NK-92 (cell line): Measurements from ENCODE around the gene PNMT.
"Not testable (repeated sequence)": the region's sequence is repeated elsewhere in the genome, so short reads cannot be mapped to it uniquely, and the experiment has no call there.

Source experiments
- DNase-seq: peaks from one replicate; lab custom pipeline; 2025; ENCODE audit not compliant: unreplicated experiment; lab: John Stamatoyannopoulos, UW

PNMT gene

DNA sequence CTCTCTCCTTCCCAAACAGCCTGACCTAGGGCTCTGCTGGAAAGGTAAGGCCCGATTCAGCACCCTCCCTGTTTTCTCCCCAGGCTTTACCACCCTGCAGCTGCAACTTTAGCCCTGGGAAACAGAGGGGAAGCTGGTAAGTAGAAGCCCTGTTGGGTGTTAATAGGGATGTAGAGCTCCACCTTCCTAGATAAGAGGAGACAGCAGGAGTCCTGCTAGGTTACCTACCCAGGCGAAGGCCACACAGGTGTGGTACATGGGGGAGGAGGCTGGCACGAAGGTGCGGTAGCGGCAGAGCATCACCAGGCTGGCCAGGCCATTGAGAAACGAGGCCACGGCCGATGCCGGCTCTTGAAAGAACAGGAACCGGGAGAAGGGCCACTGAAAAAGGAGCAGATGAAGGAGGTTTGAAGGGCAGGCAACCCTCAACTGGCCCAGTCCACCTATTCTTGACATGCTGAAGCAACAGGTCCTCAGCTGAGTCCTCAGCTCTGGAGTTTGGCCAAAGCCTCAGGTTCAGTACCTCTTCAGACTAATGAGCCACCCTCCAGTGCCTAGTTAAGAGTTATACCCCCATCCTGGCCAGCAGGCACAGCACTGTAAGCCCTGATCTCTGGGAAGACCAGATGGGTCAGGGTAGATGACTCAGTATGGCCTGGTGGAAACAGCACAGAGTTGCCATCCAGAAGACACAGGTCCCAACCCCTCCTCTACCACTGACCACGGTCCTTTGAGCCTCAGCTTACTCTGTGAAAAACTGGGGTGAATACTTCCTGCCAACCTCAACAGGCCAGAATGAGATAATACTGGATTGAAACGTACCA lies 16.3 kb downstream of the PNMT start:
- no peak for DNase-seq

DNA sequence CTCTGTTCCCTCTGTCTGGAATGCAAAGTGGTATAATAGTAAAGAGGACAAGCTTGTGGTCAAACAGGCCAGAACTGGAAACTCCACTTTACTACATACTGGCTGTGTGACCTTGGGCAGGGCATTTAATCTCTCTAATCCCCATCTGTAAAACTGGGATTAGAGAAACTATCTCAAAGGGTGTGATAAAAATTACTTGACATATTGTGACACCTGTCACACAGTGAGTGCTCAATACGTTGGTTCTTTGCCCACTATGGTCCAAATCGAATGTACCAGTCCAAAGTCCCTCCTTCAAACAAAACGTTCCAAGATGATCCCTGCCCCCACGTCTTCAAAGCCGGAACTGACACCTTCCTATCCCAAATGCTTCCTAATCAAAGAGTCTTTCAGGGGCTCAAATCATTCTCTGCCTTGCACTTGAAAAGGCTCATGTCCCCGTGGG lies 18.9 kb downstream of the PNMT start:
- no peak for DNase-seq

DNA sequence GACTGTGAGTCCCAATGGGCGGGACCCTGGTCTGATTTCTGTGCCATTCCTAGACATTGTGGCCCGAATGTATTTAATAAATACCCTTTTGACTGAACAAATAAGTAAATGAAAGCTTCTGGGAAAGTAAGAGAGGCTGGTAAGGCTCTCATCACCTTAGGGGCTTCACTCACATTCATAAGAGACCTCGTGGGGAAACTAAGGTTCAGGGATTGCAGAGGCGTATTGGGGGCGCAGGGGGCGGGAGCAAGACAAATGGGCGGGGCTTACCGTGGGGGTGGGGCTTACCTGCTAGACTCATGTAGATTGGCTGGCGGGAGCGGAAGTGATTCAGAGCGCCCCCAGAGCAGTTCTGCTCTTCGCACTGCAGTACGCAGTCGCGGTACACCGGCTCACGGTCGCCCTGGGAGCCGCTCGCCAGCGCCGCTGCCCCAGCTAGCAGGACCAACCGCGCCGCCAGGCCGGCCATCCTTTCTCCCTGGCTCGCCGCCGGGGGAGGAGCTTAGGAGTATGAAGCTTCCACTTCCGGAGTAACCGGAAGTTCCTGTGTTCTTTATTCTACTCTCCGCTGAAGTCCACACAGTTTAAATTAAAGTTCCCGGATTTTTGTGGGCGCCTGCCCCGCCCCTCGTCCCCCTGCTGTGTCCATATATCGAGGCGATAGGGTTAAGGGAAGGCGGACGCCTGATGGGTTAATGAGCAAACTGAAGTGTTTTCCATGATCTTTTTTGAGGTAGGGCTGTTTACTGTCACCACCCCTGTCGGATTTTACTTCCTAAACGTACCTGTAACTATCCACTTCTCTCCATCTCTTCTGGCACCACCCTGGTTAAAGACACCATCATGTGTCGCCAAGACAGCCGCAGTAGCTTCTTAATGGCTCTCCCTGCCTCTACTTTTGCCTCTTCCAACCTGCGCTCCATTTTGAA lies 19.6 kb downstream of the PNMT start, which contains the start of gene PGAP3:
TSS of gene PGAP3 (minus strand) at position 512 of the 929 bp plus-strand sequence. CDS start at position 469, 43 bp downstream.
- DNase-seq = no peak

DNA sequence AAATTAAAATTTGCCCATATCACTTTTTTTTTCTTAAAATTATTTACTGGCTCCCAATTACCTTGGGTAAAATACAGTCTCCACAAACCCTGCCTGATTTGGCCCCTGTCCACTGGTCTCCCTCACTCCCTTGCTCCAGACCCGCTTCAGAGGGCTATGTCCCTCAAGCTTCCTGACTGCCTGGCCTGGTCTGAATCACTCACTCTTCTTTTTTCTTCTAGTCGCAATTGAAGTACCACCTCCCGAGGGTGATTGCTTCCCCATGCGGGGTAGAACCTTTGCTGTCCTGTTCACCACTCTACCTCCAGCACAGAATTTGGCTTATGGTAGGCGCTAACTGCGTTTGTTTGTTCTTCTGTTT lies 20.2 kb downstream of the PNMT start:
- no peak for DNase-seq

DNA sequence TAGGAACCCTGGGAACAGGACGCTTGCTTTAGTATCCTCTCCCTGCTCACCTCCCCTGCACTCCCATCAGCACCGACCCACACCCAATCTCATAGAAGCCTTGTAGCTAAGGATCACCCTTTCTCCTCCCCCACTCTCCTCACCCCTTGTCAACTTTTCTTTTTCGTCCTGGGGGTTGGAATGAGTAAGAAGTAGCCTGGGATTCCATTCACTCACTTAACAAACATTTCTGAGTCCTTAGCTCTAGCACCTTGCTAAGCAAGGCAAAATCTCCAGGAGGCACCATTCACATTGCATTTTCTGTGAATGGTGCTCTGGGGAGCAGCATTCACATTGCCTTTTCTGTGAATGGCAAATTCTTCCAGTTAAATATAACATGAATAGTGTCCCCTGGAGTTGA lies 20.7 kb downstream of the PNMT start:
- no peak for DNase-seq

DNA sequence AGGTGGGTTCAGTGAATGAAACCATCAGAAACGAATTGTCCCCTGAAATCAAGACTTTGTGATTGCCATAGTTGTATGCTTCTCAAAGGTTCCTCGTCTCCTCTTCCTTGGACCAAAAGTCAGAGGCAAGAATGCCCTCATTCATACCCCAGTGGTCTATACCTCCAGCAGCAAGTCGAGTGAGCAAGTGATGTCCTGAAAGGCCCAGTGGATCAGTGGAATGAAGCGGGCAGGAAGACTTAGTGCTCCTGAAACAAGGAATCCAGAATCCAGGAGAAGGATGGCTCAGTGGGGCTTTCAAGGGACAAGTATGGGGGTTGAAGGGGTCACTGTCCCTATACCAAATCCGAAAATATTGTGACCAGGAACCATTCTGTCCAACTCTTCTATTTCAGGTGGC lies 26.3 kb downstream of the PNMT start:
- DNase-seq = no peak

DNA sequence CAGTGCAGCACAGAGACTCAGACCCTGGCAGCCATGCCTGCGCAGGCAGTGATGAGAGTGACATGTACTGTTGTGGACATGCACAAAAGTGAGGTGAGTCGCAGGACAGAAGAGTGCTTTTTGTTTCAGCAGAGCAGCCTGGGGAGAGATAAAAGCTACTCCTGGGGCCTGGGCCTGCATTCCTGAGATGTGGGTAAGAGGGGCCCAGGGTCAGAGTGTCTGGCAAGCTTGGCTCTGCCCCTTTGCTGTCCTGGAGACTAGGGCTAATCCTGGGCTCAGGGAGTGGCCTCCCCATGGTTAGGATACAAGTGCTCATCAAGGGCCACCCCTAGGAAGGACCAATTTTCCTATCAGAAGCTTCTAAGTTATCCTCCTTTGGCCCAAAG lies 26.8 kb downstream of the PNMT start:
- DNase-seq = no peak

DNA sequence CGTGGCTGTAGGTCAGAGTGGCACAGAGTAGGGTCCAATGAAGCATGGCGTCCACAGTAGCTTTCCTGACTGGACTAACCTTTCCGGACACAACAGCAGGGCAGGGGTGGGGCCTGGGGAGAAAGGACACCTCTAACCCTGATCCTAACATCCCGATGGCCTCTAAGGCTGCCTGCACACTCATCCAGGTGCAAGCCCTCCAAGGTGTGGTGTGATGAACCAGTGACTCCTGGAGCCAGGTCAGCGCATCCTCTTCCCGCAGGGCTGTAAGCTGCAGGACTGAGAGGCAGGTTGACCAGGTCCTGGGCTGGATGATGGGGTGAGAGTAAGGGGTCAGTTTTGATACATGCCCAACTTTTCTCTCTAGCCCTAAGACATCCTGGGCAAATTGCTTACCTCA lies 28.5 kb downstream of the PNMT start:
- no peak for DNase-seq

DNA sequence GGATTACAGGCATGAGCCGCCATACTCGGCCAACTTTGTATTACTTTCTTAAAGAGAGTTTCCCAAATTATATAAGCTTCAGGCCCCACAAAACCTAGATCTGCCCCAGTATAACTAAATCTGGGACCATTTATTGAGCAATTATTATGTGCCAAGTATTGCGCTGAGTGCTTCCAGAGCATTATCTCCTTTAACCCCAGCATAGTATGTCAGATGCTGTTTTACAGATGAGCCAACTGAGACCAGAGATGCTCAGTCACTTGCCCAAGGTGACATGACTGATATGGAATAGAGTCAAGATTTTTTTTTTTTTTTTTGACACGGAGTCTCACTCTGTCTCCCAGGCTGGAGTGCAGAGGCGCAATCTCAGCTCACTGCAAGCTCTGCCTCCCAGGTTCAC lies 29.7 kb downstream of the PNMT start:
- DNase-seq = no peak

DNA sequence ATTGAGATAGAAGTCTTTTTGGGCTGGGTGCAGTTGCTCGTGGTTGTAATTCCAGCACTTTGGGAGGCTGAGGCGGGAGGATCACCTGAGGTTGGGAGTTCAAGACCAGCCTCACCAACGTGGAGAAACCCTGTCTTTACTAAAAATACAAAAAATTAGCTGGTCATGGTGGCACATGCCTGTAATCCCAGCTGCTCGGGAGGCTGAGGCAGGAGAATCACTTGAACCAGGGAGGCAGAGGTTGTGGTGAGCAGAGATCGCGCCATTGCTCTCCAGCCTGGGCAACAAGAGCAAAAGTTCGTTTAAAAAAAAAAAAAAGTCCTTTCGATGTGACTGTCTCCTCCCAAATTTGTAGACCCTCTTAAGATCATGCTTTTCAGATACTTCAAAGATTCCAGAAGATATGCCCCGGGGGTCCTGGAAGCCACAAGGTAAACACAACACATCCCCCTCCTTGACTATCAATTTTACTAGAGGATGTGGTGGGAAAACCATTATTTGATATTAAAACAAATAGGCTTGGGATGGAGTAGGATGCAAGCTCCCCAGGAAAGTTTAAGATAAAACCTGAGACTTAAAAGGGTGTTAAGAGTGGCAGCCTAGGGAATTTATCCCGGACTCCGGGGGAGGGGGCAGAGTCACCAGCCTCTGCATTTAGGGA lies 31.0 kb downstream of the PNMT start:
- DNase-seq = not testable (repeated sequence)

DNA sequence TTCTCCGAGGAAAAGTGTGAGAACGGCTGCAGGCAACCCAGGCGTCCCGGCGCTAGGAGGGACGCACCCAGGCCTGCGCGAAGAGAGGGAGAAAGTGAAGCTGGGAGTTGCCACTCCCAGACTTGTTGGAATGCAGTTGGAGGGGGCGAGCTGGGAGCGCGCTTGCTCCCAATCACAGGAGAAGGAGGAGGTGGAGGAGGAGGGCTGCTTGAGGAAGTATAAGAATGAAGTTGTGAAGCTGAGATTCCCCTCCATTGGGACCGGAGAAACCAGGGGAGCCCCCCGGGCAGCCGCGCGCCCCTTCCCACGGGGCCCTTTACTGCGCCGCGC lies 31.5 kb downstream of the PNMT start, which contains the start of gene ERBB2:
TSS of gene ERBB2 (plus strand) at position 247 of the 330 bp plus-strand sequence. CDS start 175 bp downstream, outside the sequence.
- DNase-seq = no peak

DNA sequence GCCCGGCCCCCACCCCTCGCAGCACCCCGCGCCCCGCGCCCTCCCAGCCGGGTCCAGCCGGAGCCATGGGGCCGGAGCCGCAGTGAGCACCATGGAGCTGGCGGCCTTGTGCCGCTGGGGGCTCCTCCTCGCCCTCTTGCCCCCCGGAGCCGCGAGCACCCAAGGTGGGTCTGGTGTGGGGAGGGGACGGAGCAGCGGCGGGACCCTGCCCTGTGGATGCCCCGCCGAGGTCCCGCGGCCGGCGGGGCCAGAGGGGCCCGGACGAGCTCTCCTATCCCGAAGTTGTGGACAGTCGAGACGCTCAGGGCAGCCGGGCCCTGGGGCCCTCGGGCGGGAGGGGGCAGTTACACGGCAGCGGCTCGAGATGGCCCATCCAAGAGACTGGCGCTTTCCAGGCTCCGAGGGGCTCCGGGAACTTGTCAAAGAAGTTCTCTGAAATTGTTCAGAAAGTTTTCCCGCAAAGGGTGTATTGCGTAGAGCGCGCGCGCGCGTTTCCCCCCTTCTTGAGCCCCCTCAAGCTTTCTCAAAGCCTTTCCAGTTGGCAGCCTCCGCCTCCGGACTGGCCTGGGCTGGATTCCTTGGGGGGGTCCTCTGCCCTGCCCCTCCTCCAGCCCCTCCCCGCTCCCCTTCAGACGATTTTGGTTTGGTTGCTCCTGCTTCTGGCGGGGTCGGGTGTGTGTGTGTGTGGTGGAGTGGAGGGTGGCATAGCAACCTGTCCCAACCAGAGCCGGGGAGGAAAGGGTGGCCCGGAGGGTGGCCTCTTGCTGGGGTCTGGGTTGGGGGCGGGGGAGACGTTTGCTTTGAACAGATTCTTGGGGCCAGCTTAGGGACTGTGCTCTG lies 32.1 kb downstream of the PNMT start:
- DNase-seq = no peak

DNA sequence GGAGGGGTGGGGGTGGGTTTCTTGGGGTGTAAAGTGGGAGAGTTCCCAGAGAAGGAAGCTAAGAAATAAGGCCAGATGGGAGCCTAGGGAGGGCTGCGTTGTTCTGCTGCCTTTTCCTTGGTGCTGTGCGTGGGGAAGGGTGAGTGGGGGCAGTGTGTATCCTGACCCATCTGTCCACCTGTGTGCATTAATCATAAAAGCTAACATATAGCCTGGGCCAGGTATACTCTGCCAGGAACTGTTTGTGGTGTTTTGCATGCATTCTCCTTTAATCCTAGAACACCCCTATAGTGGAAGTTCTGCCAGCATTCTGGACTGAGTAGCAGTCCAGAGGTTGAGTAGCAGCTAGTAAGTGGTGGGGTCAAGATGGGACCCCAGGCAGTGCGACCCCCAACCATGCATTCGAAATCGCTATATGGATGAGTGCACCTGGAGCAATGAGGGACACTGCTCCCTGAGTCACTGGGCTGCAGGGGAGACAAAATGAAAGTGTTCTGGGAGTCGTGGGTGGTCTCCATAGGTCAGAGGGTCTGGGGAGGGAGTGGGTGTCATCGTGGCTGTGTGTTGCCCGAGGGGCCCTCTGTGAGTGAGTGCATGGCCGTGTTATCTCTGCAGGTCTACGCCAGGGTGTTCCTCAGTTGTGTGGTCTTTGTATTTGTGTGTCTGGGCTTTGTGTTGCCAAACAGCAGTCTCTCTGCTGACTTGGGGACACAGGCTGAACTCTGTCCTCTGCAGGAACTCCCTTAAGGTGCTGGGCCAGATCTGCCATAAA lies 32.9 kb downstream of the PNMT start:
- no peak for DNase-seq

DNA sequence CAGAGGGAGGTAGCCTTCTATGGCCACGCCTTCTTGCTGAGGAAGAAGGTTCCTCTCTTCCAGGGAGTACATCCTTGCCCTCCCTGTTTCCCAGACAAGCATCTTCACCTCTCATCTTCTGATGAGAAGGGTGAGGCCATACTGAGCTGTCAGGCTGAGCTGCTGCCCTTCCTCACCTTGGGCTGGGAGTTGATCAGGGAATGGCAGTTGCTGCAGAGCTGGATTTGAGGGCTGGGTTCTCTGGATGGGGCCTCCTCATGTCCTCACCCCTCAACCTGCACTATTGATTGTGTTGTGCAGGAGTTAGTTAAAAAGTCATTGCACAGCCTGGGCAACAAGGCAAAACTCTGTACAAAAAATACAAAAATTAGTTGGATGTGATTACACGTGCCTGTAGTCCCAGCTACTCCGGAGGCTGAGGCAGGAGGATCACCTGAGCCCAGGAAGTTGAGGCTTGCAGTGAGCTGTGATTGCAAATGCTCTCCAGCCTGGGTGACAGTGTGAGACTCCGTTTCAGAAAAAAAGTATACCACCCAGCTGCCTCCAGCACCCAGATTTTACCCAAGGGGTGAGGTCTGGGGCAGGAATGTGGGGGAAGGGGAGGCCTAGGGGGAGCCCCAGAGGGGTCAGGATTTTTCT lies 33.6 kb downstream of the PNMT start:
- DNase-seq = no peak

DNA sequence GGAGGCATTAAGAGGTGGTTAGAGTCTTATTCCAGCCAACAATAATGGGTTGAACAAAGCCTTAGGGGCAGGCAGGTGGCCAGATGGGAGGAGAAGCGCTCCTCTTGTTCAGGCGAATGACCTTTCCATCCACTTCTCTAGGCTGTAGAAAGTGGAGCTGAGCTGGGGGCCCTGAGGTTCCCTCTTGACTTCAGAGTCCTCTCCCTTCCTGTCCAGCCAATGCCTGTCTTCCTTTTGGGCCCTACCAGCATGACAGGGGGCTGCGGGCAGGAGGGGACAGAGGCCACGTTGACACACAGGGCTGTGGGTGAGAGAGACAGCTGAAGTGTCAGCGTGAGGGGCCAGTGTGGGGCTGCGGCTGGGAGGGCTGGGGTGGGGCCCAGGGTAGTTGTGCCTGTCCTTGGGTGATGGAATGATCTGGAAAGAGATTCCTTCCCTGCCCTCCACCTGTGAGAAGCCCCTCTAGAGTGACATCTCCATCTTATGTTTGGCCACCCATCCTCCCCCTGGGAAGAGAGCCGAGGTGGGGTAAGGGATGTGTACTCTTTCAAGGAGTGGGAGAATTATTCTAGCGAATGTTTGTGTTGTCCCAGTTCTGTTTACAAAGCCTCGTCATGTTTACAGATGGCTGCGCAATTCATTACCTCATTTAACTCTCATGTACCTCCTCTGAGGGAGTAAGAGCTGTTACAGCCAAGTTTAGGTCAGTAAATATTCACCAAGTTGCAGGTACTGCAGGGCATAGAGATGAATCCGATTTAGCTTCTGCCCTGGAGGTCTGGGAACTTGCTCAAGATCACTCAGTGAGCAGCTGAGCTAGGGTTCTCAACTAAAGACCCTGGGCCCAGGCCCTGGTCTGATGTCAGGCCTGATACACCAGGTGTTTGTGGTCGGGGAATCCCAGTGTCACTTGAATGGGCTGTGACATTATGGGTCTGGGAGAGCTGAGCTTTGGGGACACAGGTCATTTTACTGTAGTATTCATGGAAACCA lies 34.9 kb downstream of the PNMT start:
- no peak for DNase-seq

DNA sequence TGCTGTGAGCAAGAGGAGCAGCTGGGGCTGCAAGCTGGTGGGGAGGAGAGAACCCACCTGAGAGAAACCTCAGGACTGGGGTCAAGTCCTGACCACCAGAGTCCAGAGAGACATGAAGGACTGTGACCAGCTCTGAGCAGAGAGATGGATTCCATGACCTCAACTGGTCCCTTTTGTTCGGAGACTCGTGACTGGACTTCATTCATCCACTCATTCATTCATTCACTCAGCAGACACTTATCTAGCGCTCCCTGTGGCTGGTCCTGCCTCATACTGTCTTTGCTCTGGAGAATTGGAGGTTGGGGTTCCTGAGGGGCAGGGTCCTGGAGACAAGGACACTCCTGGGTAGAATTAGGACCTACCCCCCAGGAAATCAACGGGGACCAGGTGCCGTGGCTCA lies 35.7 kb downstream of the PNMT start:
- DNase-seq = no peak

DNA sequence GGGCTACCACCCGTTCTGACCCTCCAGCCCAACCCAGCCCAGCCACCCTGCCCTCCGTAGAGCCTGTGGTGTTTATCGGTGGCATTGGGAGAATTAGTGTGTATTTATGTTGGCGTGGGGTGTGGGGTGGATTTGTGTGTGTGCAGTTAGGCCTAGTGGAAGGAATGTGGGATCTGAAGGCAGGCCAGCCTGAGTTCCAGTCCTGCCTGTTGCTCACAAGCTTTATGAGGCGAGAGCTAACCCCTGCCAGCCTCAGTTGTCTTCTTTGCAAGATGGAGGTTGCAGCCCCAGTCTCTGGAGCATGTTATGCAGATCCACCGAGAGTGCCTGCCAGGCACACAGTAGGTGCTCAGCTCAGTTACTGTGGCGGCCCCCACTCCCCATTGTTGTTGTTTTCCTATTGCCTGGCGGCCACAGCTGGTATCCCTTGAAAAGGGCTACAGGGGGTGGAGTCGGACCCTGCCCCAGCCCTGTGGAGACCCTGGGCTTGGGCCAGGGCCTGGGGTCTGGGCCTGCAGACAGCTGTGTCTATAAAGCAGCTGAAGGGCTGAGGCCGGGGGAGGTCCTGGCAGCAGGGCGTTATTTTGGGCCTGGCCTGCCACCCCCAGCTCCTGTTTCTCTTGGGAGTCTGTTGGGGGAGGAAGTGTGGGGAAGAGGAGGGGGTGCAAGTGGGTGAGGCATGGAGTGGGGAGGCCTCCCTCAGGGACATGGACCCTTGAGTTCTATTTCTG lies 36.7 kb downstream of the PNMT start:
- DNase-seq = no peak
